GM18517 (cell line): ENCODE results near the gene DCP1B.
"Not testable (repeated sequence)": the region's sequence is repeated elsewhere in the genome, so short reads cannot be mapped to it uniquely, and the experiment has no call there.

Source experiments
- ATAC-seq: cut with Tn5 transposase; IDR thresholded peaks from one replicate; pipeline ENCODE4 v1.9.1; 2021; ENCODE audit warnings: mild to moderate bottlenecking, moderate library complexity; ENCODE audit not compliant: unreplicated experiment

DCP1B gene

DNA sequence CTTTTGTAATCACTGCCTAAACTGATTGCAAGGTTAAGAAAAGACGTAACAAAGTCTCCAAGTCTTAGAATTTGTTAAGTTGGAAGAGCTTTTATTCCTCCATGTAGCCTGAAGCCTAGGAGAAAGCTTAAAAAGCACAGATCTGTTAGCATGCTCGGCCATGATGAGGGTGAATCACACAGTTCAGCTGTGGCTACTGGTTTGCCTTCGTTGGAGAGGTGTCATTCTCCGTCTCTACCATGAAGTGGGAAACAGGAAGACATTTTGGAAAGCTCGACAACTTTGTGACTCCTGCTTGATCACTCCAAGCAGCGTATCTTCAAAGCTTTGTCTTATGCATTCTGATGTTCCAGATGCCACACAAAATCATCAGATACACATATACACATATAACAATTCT lies 27.1 kb downstream of the DCP1B start:
- ATAC-seq: no peak

GRCh38 chr12:1974812-1975211 lies 29.4 kb downstream of the DCP1B start:
- no peak for ATAC-seq

DNA sequence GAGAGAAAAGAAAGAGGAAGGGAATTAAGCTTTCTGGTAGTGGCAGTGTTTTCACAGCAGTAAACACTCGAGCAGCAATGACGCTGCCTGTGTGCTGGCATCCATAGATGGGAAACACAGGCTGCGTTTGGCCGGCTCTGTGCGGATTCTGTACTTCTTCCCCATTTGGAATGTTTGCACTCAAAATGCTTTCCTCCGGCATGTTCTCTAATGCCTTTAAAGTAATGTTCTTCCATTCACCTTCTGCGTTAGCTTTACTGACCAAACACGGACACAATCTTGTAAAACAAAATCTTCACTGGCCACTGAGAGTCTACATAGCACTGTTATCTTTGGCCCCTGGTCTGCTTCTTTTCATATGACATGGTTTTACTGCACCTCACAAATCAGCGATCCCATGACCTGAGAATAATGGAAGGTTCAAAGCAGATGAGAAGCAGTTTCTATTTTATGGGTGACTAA lies 31.4 kb downstream of the DCP1B start:
- no peak for ATAC-seq

DNA sequence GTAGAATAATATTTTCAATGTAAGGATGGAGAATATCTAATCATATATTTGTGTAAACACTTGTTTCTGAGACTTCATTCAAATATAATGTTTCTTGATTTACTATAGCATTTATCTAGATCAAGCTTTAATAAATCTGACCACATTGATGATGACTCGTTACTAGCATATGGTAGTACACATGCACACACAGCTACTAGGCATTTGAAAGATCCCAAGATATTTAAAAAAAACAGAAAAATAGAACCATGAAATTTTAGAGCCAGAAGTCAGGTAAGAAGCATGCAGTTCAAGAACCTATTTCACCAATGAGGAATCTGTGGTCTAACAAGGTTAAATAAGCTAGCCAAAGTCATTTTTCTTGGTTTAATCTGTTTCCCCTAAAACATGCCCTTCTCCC lies 32.0 kb downstream of the DCP1B start:
- ATAC-seq: no peak

DNA sequence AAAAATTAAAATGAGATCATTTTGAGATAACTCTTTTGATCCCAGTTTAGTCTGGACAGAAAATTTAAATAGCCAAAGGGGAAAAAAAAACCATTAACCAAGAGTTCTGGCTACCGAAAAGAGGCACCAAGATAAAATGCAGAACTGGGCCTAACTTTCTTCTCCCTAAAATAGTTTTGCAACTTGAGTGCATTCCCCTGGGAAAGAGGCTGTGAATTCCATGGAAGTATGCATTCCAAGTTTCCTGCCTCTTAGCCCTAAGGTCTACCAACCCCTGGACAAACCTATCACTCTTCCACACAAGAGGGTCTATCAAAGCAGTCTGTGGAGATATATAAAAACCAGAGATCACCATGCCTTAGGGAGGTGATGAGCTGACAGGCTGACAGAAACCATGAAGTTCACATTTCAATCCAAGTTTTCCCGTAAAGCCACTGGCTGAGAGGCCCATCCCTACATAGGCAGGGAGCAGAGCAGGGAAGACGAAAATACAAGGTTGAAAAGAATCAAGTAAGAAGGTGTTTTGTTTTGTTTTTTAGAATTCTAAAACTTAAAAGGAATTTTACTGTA lies 33.8 kb downstream of the DCP1B start:
- ATAC-seq: no peak

DNA sequence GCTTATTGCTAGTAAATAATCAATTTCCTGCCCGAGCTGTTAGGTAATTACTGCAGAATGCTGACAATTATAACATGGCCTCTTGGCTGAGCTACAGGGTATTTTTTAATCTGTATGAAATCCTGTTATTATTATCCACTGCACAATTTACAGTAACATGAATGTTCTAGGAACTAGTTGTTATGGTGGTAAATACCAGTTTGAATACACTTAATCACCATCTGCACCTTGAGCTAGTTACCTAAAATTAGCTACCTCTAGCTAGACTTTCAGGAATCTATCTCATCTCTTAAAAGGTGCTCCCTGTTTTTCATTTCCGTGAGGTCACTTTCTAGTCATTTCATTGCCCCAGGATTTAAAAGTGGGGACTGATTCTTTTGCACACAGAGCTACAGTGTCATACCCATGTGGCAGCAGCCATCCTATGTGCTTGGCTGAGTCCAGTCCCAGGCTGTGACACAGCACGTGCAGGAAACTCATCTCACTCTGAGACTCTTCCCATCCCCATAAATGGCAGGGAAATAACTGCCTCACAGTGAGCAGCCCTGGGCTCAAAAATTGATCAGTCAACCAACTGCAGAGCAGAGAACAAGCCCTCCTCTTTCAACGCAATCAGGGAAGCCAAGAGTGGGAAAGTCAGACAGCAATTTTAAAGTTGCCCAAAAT lies 37.6 kb downstream of the DCP1B start:
- ATAC-seq: no peak

DNA sequence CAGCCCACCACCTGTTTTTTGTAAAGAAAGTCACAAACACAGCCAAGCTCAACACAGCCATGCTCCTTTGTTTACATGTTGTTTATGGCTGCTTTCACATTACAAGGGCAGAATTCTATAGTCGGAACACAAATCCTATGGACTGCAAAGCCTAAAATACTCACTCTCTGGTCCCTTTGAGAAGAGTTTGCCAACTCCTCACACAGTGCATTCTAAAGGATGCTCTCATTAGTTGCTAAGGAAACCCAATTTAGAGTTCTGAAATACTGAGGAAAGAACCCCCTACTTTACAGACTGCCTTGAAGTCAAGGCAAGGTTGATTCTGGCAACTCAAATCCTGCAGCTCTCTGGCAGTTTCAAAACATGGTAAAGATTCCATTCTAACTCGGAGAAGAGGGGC lies 38.3 kb downstream of the DCP1B start:
- ATAC-seq: no peak

GRCh38 chr12:1962051-1963020 lies 41.9 kb downstream of the DCP1B start:
- no peak for ATAC-seq

GRCh38 chr12:1956716-1957115 lies 47.5 kb downstream of the DCP1B start:
- ATAC-seq: no peak

DNA sequence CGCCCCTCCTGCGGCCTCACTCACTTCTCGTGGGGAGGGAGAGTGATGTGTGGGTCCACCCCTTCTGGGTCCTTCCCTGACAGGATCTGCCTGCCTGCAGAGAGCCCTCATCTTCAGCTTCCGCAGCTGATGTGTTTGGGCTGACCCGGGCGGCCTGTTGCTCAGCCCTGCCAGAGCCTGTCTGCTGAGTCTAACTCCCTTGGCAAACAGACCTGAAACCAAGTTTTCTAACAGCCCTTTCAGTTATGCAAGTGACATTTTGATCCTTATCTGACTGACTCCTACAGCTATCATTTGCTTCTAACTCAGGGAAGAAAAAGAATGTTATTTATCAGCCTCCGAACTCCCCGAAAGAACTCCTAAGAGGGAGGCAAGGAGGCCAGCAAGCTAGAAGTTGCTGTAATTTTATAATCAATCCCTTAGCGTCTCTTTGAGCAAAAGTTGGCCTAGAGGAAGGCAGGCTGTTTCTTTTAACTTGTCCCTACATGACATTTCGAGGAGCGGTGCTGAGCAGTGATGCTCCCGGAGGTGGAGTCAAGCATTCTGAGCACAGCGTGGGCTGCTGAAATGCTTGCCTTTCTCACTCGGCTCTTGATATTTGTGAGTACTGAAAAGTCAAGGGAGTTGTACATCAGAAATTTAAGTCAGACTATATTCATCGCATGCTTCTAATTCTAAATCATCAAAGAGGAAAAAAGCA lies 54.3 kb downstream of the DCP1B start:
- ATAC-seq: no peak

DNA sequence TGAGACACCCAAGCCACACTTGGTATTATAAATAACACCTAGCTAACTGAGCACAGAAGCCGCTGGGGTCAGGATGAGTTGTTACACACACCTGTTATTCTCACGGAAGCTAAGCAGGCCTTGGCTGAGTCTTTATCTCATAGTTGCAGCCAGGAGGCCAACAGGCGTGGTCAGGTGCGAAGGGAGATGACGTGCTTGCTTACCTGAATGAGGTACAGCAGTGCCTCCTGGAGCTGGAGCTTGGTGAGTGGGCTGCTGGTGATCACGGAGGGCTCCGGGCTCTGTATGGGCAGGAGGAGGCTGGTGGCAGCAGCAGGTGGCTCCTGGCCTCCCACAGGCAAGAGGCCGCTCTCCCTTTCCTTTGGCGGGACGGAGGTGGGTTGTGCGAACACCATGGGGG lies 55.4 kb downstream of the DCP1B start:
- no peak for ATAC-seq

GRCh38 chr12:1947081-1947480 lies 57.2 kb downstream of the DCP1B start:
- no peak for ATAC-seq

GRCh38 chr12:1946296-1946695 lies 58.0 kb downstream of the DCP1B start:
- ATAC-seq: no peak

DNA sequence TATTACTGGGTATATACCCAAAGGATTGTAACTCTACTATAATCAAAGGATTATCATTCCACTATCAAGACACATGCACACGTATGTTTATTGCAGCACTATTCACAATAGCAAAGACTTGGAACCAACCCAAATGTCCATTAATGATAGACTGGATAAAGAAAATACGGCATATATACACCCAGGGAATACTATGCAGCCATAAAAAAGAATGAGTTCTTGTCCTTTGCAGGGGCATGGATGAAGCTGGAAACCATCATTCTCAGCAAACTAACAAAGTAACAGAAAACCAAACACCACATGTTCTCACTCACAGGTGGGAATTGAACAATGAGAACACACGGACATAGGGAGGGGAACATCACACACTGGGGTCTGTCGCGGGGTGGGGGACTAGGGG lies 58.8 kb downstream of the DCP1B start:
- ATAC-seq: not testable (repeated sequence)

- no peak for ATAC-seq
Measured at GRCh38 chr12:1939801-1940607, 64.3 kb downstream of the DCP1B start.

- ATAC-seq: no peak
Measured at GRCh38 chr12:1939331-1939730, 64.9 kb downstream of the DCP1B start.

DNA sequence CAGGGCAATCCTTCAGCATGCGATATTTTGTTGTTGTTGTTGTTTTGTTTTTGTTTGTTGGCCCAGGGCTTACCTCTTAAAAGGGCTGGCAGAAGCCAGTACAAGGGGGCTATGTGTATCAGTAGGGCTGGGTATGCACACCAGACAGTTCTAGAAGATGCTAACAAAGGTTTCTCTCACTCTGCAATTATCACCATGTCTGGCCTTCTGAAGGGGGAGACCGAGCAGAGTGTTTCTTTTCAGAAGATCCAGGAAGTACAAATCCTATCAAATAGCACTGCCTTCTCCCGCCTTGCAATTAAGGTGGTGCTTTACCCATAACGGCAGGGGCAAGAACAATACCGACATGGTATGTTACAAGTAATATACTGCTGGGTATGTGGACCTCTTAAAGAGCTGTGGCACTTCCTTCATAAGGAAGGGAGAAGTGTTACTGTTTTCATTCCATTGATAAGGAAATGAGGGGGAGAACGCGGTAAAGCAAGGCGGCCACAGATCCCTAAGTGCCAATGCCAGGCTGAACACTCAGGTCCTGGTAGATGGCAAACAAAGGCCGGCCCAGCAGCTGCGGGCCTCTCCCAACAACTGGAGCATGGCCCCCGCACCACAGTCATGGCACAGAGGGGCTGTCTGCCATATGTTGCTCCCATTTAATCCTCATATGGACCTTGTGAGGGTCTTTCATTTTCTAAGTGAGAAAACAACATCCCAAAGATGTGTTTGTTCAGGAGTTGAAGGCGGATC lies 66.6 kb downstream of the DCP1B start:
- ATAC-seq: no peak

GRCh38 chr12:1936406-1937320 lies 67.6 kb downstream of the DCP1B start:
- no peak for ATAC-seq
